Measurements from ENCODE around the gene IL1RAP.

DNA sequence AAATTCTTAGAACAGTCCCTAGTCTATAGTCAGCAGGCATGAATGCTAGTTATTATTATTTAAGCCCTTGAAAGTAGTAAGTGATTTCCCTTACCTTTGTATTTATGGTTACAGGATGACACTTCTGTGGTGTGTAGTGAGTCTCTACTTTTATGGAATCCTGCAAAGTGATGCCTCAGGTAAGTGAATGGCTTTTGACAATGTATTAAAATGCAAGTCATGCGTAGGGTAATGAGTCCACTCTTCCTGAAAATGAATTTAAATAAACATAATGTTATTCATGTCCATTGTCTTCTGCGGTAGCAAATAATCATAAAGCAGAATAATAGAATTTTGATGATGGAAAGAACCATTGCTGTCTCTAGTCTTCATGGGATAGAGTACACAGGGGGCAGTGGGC lies 50.3 kb downstream of the IL1RAP start:
- TF ChIP-seq, protein P1, sequence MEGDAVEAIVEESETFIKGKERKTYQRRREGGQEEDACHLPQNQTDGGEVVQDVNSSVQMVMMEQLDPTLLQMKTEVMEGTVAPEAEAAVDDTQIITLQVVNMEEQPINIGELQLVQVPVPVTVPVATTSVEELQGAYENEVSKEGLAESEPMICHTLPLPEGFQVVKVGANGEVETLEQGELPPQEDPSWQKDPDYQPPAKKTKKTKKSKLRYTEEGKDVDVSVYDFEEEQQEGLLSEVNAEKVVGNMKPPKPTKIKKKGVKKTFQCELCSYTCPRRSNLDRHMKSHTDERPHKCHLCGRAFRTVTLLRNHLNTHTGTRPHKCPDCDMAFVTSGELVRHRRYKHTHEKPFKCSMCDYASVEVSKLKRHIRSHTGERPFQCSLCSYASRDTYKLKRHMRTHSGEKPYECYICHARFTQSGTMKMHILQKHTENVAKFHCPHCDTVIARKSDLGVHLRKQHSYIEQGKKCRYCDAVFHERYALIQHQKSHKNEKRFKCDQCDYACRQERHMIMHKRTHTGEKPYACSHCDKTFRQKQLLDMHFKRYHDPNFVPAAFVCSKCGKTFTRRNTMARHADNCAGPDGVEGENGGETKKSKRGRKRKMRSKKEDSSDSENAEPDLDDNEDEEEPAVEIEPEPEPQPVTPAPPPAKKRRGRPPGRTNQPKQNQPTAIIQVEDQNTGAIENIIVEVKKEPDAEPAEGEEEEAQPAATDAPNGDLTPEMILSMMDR (conservative IDR thresholded peaks at IDR 0.05), result no peak
- TF ChIP-seq ZFX (IDR thresholded peaks at IDR 0.05), result no peak

Data from C4-2B (cell line).